ENCODE measurements around the gene CRIP1. TPM values are rescaled to one million over a fixed set of nuclear protein-coding genes. Genes with fewer than 3 reads are reported as not detected.
A peak's percentile ranks its signal among the peaks of the same experiment; 100 is the strongest.

The CRIP1 gene
- polyA plus RNA-seq, 3 donors: 688 to 2,084 (median 1,032) TPM

GRCh38 chr14:105452963-105453362 lies 33.7 kb upstream of the CRIP1 start:
- H3K27ac ChIP-seq (ENCODE audit: low read depth in 1 of 2, low read length in 2 of 2): no peak overlapping the region
- Mint-ChIP-seq H3K36me3 (peaks cover 43 to 77% of the 10 kb centered on the region in 2 donors), H3K9me3 (no peaks in the 10 kb centered on the region), H3K4me3 (no peak overlapping the region), H3K27me3 (ENCODE audit: low read depth in 3 of 3) (no peaks in the 10 kb centered on the region), H3K27ac (peak overlapping the region in 1 of 7 donors; percentile 14), H3K4me1 (no peaks in the 10 kb centered on the region)
- no peak overlapping the region for H3K4me3 ChIP-seq (replicated peaks in 1 of 3; ENCODE audit: low read depth in 2 of 3, low read length in 3 of 3)
- no peaks in the 10 kb centered on the region for H3K79me2 ChIP-seq (ENCODE audit: insufficient read depth, low read length)
- no peak for TF ChIP-seq CTCF (IDR thresholded peaks at IDR 0.05)
- 82% methylated on average over 14 of the region's 14 CpGs for WGBS (ENCODE audit: insufficient coverage)
- H2AFZ ChIP-seq (ENCODE audit: insufficient read depth, low read depth, low read length, poor library complexity, severe bottlenecking): no peak overlapping the region
- H3K4me1 ChIP-seq (ENCODE audit: control insufficient read depth in 1 of 2, insufficient read depth in 2 of 2, low read length in 2 of 2): no peaks in the 10 kb centered on the region
- no peak for DNase-seq
- no peaks in the 10 kb centered on the region for H3K27me3 ChIP-seq (ENCODE audit: control insufficient read depth in 2 of 2, insufficient read depth in 2 of 2, low read length in 2 of 2)
- no peak overlapping the region for H3K9ac ChIP-seq (ENCODE audit: insufficient read depth, low read length, poor library complexity, severe bottlenecking)
- no peak overlapping the region for H3K4me2 ChIP-seq (replicated peaks; ENCODE audit: extremely low read depth, low read length, poor library complexity, severe bottlenecking)
- intact Hi-C loops (cut with micrococcal nuclease): no loop called here
- peaks cover 9% of the 10 kb centered on the region for H4K20me1 ChIP-seq (ENCODE audit: insufficient read depth, low read length)
- peaks cover 64 to 77% of the 10 kb centered on the region in 2 donors for H3K36me3 ChIP-seq (replicated peaks in 1 of 2; ENCODE audit: control insufficient read depth in 1 of 2, insufficient read depth in 2 of 2, low read length in 2 of 2)
- no peaks in the 10 kb centered on the region for H3K9me3 ChIP-seq (replicated peaks in 1 of 2; ENCODE audit: control insufficient read depth in 1 of 2, insufficient read depth in 1 of 2, low read length in 2 of 2)

GRCh38 chr14:105453847-105454246 lies 32.8 kb upstream of the CRIP1 start:
- Mint-ChIP-seq H3K4me3 (no peak overlapping the region), H3K36me3 (peaks cover 43 to 74% of the 10 kb centered on the region in 2 donors), H3K27me3 (ENCODE audit: low read depth in 3 of 3) (no peaks in the 10 kb centered on the region), H3K27ac (no peak overlapping the region), H3K9me3 (no peaks in the 10 kb centered on the region), H3K4me1 (no peaks in the 10 kb centered on the region)
- H4K20me1 ChIP-seq (ENCODE audit: insufficient read depth, low read length): peaks cover 9% of the 10 kb centered on the region
- DNase-seq: no peak
- TF ChIP-seq CTCF (IDR thresholded peaks at IDR 0.05): no peak
- H3K36me3 ChIP-seq (replicated peaks in 1 of 2; ENCODE audit: control insufficient read depth in 1 of 2, insufficient read depth in 2 of 2, low read length in 2 of 2): peaks cover 65 to 82% of the 10 kb centered on the region in 2 donors
- H3K27ac ChIP-seq (ENCODE audit: low read depth in 1 of 2, low read length in 2 of 2): no peak overlapping the region
- H3K4me3 ChIP-seq (replicated peaks in 1 of 3; ENCODE audit: low read depth in 2 of 3, low read length in 3 of 3): no peak overlapping the region
- no peaks in the 10 kb centered on the region for H3K9me3 ChIP-seq (replicated peaks in 1 of 2; ENCODE audit: control insufficient read depth in 1 of 2, insufficient read depth in 1 of 2, low read length in 2 of 2)
- WGBS (ENCODE audit: insufficient coverage): 94% methylated on average over 12 of the region's 14 CpGs
- no peaks in the 10 kb centered on the region for H3K27me3 ChIP-seq (ENCODE audit: control insufficient read depth in 2 of 2, insufficient read depth in 2 of 2, low read length in 2 of 2)
- no peak overlapping the region for H2AFZ ChIP-seq (ENCODE audit: insufficient read depth, low read depth, low read length, poor library complexity, severe bottlenecking)
- H3K4me1 ChIP-seq (ENCODE audit: control insufficient read depth in 1 of 2, insufficient read depth in 2 of 2, low read length in 2 of 2): no peaks in the 10 kb centered on the region
- no peak overlapping the region for H3K9ac ChIP-seq (ENCODE audit: insufficient read depth, low read length, poor library complexity, severe bottlenecking)
- no peaks in the 10 kb centered on the region for H3K79me2 ChIP-seq (ENCODE audit: insufficient read depth, low read length)
- H3K4me2 ChIP-seq (replicated peaks; ENCODE audit: extremely low read depth, low read length, poor library complexity, severe bottlenecking): no peak overlapping the region
- intact Hi-C loops (cut with micrococcal nuclease): no loop called here

Measured in CD14-positive monocyte (primary cell).